DOHH2 (cell line): Measurements from ENCODE around the gene SRGN.
A peak's percentile ranks its signal among the peaks of the same experiment; 100 is the strongest.

Source experiments
- H3F3A ChIP-seq: fragments of 200-600 bp; sonication (generic), shearing (Covaris generic); 2 replicates; pipeline ENCODE4 v1.6.0; 2016; ENCODE audit warnings: antibody characterized with exemption, mild to moderate bottlenecking; ENCODE audit not compliant: control insufficient read depth, insufficient read depth
- H3K27ac ChIP-seq: fragments of 200-600 bp; sonication (generic); 2 replicates; pipeline ENCODE4 v1.5.1; 2014; ENCODE audit warnings: low read depth, mild to moderate bottlenecking, low read length, moderate library complexity
- H3K27me3 ChIP-seq: fragments of 200-600 bp; sonication (generic); 2 replicates; pipeline ENCODE4 v1.6.1; 2014; ENCODE audit warnings: mild to moderate bottlenecking, low read length, mixed read lengths; ENCODE audit not compliant: control insufficient read depth
- H3K36me3 ChIP-seq: fragments of 200-600 bp; sonication (generic); 2 replicates; pipeline ENCODE4 v1.6.1; 2014; ENCODE audit warnings: mild to moderate bottlenecking, low read length, moderate library complexity, mixed read lengths; ENCODE audit not compliant: control insufficient read depth
- H3K4me1 ChIP-seq: fragments of 200-600 bp; sonication (generic); 2 replicates; pipeline ENCODE4 v1.6.1; 2014; ENCODE audit warnings: mild to moderate bottlenecking, low read length, mixed read lengths; ENCODE audit not compliant: control insufficient read depth
- H3K4me2 ChIP-seq: fragments of 200-600 bp; sonication (generic); 2 replicates; pipeline ENCODE4 v1.6.0; 2014; ENCODE audit warnings: mild to moderate bottlenecking, low read length, moderate library complexity
- H3K4me3 ChIP-seq: fragments of 200-600 bp; sonication (generic); 2 replicates; pipeline ENCODE4 v1.5.1; 2014; ENCODE audit warnings: mild to moderate bottlenecking, low read length, mixed read lengths
- H3K79me2 ChIP-seq: fragments of 200-600 bp; sonication (generic); 2 replicates; pipeline ENCODE4 v1.6.1; 2014; ENCODE audit warnings: mild to moderate bottlenecking, low read length, mixed read lengths; ENCODE audit not compliant: control insufficient read depth
- H3K9me2 ChIP-seq: fragments of 200-600 bp; sonication (generic); replicated peaks from 2 replicates; pipeline ENCODE4 v1.6.1; 2014; ENCODE audit warnings: mild to moderate bottlenecking, low read length, mixed read lengths; ENCODE audit not compliant: control insufficient read depth
- H3K9me3 ChIP-seq: fragments of 200-600 bp; sonication (generic); 2 replicates; pipeline ENCODE4 v1.6.1; 2014; ENCODE audit warnings: antibody characterized with exemption, low read length, mixed read lengths; ENCODE audit not compliant: control insufficient read depth, insufficient read depth
- H4K20me1 ChIP-seq: fragments of 200-600 bp; sonication (generic); 2 replicates; pipeline ENCODE4 v1.6.0; 2014; ENCODE audit warnings: low read depth, mild to moderate bottlenecking, antibody characterized with exemption, low read length, moderate library complexity; ENCODE audit not compliant: control insufficient read depth, insufficient read depth
- EZH2phosphoT487 ChIP-seq: fragments of 200-600 bp; sonication (generic); IDR thresholded peaks from 2 replicates; pipeline ENCODE4 v1.6.1; 2017; ENCODE audit warnings: borderline replicate concordance, mild to moderate bottlenecking, antibody characterized with exemption, low read length, moderate library complexity, mixed read lengths
- TF ChIP-seq, protein P1 (sequence below): fragments of 200-600 bp; sonication (generic); IDR thresholded peaks from one replicate; pipeline ENCODE4 v1.5.1; 2014; ENCODE audit warnings: antibody characterized with exemption, mild to moderate bottlenecking, low read depth, low read length; ENCODE audit not compliant: poor library complexity, severe bottlenecking

The SRGN gene

DNA sequence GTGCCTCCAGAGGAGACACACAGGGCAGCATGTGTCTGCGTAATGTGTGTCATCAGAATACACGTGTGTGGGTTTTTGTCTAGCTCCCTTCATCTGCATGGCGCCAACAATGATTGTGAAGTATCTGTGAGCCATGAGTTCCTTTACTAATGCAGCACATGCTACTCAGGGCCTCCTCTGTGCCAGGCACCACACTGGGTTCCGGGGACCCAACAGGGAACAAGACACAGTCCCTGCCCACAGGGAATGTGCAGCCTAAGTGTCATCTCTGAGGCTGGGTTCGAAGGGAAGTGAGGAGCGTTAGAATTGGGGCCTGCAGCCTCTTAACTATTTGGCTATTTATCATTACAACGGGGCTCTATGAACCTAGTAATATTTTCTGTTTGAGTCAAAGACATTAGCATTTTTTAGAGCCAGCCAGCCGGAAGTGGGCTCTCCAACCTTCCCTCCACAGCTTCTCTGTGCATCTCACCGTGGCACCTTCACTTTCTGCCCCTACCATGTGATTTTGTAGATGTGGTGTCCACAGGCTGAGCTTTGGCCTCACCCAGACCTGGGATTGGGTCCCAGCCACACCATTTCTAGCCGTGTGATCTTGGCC is 43.9 kb upstream of the SRGN start:
- Histone ChIP-seq H3K27me3 (no peaks in the 10 kb centered on the region), H3K79me2 (no peaks in the 10 kb centered on the region), H3K4me3 (peak overlapping the region; percentile 9; the same call in 1 of the 2 replicates), H3K36me3 (no peaks in the 10 kb centered on the region), H3K9me2 (no peaks in the 10 kb centered on the region), H3K27ac (no peak overlapping the region), H4K20me1 (no peaks in the 10 kb centered on the region), H3K4me1 (peaks cover 15% of the 10 kb centered on the region), H3K9me3 (no peaks in the 10 kb centered on the region), H3F3A (no peaks in the 10 kb centered on the region), H3K4me2 (peak overlapping the region; percentile 62)
- TF ChIP-seq EZH2phosphoT487: no peak
- TF ChIP-seq, protein P1, sequence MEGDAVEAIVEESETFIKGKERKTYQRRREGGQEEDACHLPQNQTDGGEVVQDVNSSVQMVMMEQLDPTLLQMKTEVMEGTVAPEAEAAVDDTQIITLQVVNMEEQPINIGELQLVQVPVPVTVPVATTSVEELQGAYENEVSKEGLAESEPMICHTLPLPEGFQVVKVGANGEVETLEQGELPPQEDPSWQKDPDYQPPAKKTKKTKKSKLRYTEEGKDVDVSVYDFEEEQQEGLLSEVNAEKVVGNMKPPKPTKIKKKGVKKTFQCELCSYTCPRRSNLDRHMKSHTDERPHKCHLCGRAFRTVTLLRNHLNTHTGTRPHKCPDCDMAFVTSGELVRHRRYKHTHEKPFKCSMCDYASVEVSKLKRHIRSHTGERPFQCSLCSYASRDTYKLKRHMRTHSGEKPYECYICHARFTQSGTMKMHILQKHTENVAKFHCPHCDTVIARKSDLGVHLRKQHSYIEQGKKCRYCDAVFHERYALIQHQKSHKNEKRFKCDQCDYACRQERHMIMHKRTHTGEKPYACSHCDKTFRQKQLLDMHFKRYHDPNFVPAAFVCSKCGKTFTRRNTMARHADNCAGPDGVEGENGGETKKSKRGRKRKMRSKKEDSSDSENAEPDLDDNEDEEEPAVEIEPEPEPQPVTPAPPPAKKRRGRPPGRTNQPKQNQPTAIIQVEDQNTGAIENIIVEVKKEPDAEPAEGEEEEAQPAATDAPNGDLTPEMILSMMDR: no peak

DNA sequence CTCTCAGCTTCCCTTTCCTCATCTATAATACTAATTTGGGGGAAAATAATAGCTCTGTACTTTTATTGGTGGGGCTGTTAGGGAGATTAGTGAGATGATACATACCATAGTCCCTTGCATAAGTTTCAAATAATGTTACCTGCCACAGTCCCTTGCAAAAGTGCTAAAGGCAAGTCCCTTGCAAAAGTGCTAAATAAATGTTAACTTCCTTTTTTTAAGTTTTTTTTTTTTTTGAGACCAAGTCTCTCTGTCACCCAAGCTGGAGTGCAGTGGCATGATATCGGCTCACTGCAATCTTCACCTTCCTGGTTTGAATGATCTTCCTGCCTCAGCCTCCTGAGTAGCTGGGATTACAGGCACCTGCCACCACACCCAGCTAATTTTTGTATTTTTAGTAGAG is 43.4 kb upstream of the SRGN start:
- H3K36me3 ChIP-seq: no peaks in the 10 kb centered on the region
- peak overlapping the region; percentile 62 for H3K4me2 ChIP-seq
- H3K9me3 ChIP-seq: no peaks in the 10 kb centered on the region
- peaks cover 15% of the 10 kb centered on the region for H3K4me1 ChIP-seq
- H3K4me3 ChIP-seq: peak overlapping the region; percentile 9; the same call in 1 of the 2 replicates
- no peak overlapping the region for H3K27ac ChIP-seq
- H3K9me2 ChIP-seq: no peaks in the 10 kb centered on the region
- no peaks in the 10 kb centered on the region for H3K79me2 ChIP-seq
- TF ChIP-seq, protein P1: no peak
- H3F3A ChIP-seq: no peaks in the 10 kb centered on the region
- H3K27me3 ChIP-seq: no peaks in the 10 kb centered on the region
- H4K20me1 ChIP-seq: no peaks in the 10 kb centered on the region

DNA sequence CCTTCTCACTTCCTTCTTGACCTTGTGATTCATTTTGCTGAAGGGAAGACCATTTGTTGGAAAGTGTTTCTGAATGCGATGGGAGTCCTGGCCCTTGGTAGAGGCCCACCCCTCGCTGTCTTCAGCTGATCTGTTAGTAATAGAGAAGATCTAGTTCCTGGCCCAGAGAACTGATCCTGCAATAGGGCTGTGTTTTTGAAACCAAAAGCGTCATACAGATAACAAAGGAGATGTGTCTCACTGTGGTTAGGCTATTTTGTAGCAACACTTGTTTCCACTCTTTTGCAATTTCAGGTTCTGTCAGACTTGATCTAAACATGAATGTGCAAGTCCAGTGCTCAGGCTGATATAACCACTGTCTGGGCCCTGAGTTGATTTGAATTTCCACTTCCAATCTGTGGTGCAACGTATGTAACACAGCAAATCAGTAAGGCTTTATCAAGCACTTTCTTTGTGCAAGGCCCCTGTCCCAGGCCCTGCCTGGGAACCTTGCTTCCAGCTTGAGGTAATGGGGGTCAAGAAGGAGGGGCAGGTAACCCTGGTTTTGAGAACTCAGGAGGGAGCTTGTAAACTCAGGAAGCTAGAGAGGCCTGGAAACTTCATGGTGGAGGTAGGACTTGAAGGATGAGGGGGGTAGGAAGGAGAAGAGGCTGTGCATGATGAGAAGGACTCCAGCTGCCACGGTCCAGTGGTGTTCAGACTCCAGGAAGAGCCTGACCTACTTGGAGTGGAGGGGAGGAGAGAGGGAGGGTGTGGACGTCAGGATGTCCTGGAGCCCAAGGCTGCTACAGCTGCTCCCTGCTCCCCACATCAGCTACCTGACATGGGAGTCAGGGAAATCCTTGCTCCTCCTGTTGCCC is 42.2 kb upstream of the SRGN start:
- no peaks in the 10 kb centered on the region for H3K9me3 ChIP-seq
- TF ChIP-seq EZH2phosphoT487: no peak
- TF ChIP-seq, protein P1: no peak
- no peak overlapping the region for H3K27ac ChIP-seq
- no peak overlapping the region for H3K4me2 ChIP-seq
- H3F3A ChIP-seq: no peaks in the 10 kb centered on the region
- H3K4me3 ChIP-seq: no peak overlapping the region
- no peaks in the 10 kb centered on the region for H3K79me2 ChIP-seq
- no peaks in the 10 kb centered on the region for H3K27me3 ChIP-seq
- peaks cover 15% of the 10 kb centered on the region for H3K4me1 ChIP-seq
- no peaks in the 10 kb centered on the region for H4K20me1 ChIP-seq
- no peaks in the 10 kb centered on the region for H3K9me2 ChIP-seq
- H3K36me3 ChIP-seq: no peaks in the 10 kb centered on the region
